ENCODE data around the gene UBXN6.

The UBXN6 gene

DNA sequence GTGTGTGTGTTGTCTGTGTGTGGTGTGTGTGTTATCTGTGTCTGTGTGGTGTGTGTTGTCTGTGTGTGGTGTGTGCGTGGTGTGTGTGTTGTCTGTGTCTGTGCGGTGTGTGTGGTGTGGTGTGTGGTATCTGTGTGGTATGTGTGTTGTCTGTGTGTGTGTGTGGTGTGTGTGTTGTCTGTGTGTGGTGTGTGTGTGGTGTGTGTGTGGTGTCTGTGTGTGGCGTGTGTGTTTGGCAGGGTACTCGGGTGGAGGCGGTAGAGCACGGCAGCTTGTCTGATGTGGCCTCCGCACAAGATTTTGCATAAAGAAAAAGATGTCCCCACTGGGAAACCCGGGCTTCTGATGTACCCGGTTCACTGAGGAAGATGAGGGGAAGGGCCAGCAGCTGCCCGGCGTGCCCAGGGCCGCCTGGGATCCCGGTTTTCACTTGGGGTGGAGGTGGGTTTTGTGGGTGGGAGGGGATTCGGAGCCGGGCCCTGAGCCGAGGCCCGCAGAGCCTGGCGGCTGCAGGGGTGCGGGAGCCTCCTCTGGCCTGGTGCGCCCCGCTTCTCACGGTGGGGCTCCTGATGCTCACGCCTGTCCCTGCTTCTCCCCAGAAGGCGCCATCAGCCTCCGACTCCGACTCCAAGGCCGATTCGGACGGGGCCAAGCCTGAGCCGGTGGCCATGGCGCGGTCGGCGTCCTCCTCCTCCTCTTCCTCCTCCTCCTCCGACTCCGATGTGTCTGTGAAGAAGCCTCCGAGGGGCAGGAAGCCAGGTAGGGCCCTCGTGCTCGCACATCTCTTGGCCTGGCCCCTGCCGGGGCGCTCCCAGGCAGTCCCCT lies 35.7 kb upstream of the UBXN6 start:
- DNase-seq = no peak

DNA sequence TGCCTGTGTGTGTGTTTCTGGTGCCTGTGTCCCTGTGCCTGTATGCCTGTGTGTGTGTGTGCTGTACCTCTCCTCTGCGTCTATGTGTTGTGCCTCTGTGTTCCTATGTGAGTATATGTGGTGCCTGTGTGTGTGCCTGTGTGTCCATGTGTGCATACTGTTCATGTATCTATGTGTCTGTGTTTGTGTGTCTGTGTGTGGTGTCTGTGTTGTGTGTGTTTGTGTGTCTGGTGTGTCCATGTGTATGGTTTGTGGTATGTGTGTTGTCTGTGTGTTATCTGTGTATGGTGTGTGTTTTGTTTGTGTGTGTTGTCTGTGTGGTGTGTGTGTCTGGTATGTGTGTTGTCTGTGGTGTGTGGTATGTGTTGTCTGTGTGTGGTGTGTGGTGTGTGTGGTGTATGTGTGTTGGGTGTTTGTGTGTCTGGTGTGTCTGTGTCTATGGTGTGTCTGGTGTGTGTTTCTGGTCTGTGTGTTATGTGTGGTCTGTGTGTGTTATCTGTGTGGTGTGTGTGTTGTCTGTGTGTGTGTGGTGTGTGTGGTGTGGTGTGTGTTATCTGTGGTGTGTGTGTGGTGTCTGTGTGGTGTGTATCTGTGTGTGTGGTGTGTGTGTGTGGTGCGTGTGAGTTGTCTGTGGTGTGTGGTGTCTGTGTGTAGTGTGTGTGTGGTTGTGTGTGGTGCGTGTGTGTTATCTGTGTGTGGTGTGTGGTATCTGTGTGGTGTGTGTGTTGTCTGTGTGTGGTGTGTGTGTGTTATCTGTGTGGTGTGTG lies 34.9 kb upstream of the UBXN6 start:
- DNase-seq = no peak

DNA sequence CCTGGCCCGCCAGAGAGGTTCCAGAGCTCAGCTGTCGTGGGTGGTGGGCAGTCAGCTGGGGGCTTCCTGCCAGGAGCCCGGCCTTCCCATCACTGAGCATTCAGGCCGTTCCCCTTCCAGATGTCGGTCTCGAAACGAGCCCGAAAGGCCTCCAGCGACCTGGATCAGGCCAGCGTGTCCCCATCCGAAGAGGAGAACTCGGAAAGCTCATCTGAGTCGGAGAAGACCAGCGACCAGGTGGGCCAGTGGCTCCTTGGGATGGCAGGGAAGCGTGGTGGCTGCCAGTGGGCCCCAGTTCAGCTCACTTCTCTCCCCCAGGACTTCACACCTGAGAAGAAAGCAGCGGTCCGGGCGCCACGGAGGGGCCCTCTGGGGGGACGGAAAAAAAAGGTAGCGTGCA lies 33.9 kb upstream of the UBXN6 start:
- DNase-seq = no peak

DNA sequence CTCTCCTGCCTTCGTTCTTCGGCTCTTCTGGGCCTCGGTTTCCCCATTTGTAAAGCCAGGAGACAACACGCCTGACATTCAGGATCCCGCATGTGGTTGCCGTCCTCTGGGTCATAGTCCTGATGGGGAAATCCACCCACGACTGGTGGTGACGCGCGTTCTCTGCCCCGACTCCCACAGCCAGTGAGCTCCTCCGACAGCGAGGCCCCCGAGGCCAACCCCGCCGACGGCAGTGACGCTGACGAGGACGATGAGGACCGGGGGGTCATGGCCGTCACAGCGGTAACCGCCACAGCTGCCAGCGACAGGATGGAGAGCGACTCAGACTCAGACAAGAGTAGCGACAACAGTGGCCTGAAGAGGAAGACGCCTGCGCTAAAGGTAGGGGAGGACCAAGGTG lies 30.9 kb upstream of the UBXN6 start:
- DNase-seq = no peak

DNA sequence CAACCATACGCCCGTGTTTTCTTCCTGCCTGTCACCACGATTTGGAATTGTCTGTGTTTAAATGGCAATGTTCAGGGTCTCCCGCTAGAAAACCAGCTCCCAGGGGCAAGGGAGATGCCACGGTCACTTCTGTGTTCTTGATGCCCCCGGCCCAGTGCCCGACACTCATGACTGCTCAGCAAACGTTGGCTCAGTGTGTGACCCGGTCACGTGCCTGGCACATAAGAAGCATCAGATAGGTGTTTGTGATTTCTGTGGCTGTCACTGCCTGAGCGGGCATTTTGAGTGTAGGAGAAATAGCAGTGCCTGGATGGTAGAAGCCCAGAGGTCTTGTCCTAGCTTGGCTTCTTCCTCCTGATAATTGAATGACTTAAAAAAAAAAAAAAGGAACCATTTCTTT lies 30.0 kb upstream of the UBXN6 start:
- no peak for DNase-seq

DNA sequence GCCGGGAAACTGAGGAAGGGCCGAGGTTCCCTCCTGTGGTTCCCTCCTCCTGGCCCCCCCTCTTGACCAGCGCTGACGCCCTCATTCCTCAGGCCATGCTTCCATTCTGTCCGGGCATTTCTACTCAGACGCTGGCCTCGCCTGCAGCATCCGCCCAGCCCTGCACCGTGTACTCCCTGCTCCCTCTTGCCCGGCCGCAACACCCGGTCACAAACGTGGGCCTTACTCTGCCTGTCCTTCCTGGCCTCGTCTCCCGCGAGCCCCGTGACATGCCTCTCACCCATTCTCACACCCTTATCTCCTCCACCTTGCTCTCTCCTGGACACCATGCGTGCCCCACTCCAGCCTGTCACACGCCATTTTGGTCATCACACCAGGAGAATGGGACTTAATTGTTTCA lies 25.8 kb upstream of the UBXN6 start:
- DNase-seq = no peak

DNA sequence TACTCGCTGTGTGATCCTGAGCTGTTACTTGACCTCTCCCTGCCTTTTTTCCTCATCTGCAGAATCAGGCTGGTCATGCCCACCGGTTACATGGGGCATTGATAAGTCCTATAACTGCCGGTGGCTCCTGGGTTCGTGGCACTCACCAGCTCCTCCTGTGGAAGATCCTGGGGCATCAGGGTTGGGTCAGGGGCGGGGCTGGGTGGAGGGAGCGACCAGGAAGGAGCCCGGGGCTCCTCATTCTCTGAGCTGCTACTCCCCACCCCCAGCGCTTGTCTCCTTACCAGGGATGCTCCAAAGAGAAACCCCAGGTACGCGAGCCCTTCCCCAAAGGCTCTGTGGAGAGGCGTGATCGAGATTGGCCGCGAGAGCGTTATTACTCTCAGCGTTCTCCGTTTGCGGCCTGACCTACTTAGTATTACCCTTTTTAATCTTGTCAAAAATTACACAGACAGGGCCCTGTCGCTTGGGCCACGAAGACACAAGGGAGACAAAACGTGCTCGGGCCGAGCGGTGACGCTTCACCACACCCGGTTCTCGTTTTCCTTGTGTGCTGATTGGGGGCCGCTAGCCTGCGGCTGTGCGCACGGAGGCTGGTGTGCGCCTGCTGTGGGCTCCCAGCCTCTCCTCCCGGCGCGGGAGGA lies 25.2 kb upstream of the UBXN6 start:
- DNase-seq = no peak

DNA sequence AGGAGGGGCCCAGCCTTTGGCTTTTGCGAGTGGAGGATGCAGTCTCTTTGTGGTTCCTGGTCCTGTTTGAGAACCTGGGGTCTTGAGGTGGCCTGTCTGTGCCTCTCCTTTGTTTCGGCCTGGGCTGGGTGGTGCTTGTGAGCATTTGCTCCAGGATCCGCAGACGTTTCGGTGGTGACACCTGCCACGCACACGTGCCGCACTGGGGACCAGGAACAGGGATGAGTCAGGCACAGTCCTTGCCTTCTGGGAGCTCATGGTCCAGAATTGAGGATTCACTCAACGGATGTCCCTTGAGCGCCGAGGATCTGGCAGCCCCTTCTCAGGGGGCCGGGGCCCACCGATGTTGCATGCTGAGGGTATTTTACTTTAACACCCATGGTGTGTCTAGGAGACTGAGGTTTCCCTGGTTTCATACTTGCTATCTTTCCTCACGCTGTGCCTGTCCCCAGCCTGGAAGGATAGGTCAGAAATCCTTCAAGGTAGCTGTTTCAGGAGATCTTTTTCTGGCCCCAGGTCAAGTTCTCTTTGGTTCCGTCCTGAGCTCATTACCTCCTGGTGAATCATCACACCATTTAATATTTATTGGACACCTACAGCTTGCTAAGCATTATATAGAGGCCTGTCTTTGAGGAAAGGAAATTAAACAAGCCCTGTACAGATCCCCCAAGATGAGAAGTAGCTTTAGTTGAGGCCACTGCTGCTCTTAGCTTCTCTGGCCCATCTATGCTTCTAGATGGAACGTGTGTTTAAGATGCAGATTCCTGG lies 19.6 kb upstream of the UBXN6 start:
- DNase-seq = no peak

DNA sequence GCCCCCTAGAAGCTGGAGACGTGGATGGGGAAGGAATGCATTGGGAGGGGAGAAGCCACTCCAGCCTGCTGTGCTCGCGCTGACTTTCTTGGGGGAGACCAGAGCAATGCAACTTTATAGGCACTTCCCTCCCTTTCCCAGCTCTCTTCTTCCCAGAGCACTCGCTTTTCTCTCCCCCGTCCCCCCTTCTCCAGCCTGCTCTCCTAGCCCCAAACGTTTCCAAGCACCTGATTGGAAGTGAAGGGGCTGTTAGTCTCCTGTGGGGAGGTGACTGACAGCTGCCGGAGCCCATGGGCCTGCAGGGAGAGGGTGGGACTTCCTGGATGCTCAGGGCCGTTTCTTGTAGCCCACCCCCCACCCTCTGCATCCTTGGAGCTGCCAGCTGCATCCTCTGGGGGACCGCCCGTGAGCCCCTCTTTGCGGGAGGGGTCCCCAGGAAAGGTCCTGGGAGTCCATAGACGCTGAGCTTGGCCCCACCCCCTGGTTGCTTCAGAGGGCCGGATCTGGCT lies 17.0 kb upstream of the UBXN6 start:
- DNase-seq = no peak

DNA sequence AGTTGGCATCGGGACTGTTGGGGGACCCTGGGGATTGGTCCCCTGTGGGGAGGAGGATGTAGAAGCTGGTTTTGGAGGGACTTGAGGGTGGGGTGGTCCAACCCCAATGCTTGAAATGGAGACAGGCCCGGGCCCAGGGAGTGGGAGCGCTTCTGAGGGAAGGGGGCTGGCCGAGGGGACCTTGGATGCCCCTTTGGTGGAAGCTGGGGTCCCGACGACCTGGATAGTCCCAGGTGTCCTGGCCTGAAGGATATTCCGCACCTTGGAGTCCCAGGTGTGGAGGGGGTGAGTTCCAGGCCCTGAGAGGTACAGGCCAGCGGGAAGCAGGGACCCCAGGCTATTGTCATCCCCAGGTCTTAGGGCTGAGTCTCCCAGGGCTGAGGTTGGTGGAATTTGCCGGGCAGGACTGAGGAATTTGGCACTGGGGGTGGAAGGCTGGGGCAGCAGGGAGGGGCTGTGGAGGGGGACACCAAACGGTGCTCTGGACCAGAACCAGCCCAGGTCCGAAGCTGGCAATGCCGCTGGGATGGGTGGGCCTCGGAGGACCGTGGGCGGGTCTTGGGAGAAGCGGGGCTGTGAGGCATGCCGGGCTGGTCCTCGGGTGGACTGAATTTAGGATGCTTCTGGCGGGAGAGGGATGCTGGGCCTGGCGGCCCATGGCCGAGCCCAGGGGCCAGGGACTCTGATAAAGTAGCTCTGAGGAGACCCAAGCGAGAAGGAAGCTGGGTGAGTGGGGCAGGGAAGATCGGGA lies 16.3 kb upstream of the UBXN6 start:
- DNase-seq = no peak

DNA sequence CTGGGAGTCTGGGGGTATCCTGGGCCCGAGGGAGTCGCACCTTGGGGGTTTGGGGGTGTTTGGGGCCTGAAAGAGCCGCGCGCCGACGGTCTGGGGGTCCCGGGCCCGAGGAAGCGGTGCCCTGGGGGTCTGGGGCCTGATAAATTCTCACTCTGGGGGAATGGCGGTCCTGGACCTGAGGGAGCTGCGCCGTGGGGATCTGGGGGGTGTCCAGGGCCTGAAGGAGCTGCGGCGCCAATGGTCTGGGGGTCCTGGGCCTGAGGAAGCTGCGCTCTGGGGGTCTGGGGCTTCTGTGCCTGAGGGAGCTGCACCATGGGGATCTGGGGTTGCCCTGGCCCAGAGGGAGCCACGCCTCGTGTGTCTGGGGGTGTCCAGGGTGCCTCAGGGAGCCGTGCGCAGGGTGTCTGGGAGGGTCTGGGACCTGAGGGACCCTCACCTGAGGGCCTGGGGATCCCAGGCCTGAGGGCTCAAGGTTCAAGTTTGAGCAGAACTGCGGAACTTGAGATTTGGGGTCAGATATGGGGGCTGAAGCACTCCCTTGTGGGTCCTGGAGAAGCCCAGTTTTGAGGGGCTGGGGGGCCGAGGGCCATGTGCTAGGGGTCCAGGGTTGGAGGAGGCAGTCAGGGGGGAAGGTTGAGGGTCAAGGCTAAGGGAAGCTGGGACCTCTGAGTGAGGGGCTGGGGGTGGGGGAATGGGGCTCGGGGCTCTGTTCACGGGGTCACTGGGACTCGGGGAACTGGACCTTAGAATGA lies 15.6 kb upstream of the UBXN6 start:
- DNase-seq = no peak

DNA sequence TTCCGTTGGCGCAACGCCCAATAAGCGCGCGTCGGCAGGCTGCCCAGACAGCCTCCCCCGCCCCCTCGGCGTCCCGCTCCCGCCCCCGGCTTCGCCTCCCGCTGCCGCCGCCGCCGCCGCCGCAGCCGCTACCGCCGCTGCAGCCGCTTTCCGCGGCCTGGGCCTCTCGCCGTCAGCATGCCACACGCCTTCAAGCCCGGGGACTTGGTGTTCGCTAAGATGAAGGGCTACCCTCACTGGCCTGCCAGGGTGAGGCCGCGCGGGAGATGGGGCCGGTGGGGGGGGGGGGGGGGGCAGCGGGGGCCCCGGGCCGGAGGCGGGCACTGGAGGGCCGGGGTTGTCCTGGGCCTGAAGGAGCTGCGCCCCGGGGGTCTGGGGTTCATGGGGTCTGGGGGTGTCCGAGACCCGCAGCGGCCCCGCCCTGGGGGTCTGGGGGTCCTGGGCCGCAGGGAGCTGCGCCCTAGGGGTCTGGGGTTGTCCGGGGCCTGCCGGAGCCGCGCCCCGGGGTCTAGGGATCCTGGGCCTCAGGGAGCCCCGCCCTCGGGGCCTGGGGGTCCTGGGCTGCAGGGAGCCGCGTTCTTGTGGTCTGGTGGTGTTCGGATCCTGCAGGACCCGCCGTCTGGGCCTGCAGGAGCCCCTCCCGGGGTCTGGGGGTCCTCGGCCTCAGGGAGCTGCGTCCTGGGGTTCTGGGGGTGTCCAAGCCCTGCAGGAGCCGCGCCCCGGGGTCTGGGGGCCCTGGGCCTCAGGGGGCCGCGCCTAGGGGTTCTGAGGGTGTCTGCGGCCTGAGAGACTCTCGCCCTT lies 14.8 kb upstream of the UBXN6 start, which contains the start of gene HDGFL2:
Gene HDGFL2, plus strand, starts transcription at position 124 of the 801 bp plus-strand sequence. Its CDS starts 54 bp downstream, at position 178.
- DNase-seq = no peak

DNA sequence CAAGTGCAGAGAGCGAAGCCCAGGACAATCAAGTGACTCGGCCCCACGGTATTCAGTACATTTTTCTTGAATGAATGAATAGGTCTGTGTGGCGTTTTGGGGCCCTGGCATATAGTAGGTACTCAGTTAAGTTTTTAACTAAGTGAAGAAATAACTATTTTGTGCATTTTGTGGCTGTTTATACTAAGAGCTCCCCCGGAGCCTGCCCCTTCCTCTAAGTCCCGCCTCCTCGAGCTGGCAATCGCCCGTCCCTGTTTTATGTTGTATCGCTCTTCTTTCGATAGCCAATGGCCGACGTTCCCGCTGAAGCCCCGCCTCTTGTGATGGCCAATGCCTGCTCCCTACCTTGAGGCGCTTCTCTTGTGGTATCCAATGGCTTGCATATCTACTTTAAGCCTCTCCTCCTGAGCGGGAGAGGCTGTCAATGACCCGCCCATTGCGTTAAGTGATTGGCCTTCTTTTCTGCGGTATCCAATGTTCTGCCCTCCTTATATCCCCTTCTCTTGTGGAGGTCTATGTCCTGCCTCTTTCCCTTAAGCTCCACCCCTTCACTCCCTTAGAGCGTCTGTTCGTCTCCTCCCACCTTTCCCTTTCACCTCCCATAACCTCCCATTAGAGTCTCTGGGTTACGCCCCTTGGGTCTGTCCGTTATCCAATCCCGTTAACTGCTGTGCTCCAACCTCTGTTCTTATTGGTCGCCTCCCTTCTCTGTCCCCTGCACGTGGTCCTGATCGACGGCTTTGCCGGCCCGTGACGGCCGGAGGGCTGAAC lies 14.0 kb upstream of the UBXN6 start:
- DNase-seq = peak; percentile 96 to 100 (median 96)

DNA sequence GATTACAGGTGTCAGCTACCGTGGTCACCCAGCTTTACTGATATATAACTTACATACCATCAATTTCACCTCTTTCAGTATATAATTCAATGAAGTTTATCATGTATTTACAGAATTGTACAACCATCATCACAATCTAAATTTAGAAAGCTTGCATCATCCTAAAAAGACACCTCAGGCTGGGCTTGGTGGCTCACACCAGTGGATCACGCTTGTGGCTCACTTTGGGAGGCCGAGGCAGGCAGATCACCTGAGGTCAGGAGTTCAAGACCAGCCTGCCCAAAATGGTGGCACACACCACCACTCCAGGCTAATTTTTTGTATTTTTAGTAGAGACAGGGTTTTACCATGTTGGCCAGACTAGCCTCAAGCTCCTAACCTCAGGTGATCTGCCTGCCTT lies 10.2 kb upstream of the UBXN6 start:
- no peak for DNase-seq

DNA sequence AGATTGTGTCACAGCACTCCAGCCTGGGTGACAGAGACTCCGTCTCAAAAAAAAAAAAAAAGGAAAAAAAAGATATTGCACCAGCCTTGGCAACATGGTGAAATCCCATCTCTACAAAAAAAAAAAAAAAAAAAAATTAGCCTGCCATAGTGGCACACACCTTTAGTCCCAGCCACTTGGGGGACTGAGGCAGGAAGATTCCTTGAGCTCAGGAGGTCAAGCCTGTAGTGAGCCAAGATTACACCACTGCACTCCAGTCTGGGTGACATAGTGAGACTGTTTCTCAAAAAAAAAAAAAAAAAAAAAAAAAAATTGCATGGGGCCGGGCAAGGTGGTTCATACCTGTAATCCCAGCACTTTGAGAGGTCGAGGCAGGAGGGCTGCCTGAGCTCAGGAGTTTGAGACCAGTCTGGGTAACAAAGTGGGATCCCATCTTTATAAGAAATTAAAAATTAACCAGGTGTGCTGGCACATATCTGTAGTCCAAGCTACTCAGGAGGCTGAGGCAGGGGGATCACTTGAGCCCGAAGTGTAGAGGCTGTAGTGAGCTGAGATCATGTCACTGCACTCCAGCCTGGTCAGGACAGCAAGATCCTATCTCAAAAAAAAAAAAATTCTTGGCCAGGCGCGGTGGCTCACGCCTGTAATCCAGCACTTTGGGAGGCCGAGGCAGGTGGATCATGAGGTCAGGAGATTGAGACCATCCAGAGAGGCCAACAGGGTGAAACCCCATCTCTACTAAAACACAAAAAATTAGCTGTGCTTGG lies 7.4 kb upstream of the UBXN6 start:
- DNase-seq = no peak

DNA sequence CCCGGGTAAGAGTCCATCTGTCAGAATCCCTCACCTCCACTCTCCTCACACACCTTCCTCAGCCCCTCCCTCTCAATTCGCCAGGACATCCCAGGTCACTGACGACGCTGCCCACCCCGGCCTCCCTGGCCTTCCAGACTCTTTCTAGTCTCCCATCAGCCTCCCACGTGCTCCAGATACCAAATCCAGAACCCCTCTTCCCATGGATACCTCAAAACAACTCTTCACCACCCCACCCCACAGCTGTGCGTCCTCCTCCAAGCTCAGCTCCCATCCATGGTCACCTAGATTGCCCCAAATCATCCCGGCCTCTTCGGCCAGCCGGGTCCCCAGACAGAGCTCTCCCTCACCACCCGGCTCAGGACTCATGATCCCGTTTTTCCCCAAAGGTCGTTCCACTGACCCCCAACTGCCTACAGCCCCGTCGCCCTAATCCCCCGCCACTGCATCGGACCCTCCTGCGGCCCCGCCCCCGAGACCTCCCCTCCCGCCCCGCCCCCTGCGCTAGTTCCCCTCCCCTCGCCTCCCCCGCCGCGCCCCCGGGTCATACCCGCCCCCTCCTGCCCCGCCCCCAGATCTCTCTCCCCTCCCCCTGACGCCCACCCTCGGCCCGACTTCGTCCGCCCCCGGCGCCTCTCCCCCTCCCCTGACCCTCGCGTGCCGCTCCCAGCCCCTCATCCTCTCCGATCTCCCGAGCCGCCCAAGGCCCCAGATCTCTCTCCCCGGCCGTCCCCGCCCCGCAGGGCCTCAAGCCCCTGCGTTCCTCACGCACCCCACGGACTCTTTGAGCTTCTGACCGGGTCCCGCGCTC lies 546 bp downstream of the UBXN6 start:
- DNase-seq = peak; percentile 31 to 54 (median 38)

DNA sequence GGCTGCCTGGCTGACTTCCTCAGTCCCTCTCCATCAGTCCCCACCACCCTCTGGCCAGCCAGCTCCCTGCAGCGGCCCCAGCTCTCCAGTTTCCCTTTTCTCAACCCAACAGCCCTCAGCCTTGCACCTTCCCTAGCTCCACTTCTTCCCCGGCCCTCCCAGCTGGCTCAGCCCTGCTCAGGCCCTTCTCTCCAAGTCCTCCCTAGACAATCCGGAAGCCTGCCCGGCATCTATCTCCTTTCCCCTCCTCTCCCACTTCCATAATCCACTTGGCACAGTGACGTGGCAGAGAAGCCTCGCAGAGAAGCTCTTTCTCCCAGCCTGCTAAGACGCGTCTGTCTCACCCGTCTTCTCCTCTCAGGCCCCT lies 1.1 kb downstream of the UBXN6 start:
- DNase-seq = no peak

Data from T-helper 1 cell (primary cell).